NK-92 (cell line): Measurements from ENCODE around the gene TMF1.
A peak's percentile ranks its signal among the peaks of the same experiment; 100 is the strongest.

ENCODE experiments used
- DNase-seq: peaks from one replicate; lab custom pipeline; 2025; ENCODE audit not compliant: unreplicated experiment; lab: John Stamatoyannopoulos, UW

The TMF1 gene

DNA sequence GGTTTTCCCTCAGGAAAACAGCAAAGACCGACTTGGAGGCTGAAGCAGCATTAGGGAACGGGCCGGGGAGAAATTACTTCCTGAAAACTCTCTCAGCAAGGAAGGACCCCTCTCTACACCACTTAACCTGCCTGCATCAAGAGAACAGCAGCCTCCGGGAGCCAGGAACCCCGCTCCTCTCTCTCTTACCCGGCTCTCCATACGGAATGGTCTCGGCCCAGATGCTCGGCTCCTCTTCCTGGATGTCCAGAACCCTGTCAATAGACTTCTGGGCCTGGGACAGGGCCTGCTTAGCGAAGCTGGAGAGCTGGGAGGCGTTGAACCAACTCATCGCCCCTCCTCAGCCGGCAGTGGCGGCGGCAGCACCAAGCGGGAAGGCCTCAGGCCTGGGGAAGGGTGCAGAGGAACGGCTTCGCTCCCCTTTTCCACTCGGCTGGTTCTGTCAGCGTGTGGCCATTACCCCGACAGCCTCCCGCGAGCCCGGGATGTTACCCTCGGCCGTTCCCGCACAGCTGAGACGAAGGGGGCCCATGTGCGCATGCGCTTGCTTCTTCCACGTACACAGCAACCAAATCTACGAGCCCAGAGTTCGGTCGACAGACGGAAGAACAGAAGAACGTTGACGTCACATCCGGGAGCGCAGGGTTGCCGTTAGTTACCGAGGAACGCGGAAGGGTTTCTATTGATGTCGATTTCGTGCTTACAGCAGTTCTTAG is at the start of gene TMF1:
Gene TMF1, minus strand, starts transcription at position 578 of the 716 bp plus-strand sequence. Its CDS starts 247 bp downstream, at position 331.
- DNase-seq = no peak

DNA sequence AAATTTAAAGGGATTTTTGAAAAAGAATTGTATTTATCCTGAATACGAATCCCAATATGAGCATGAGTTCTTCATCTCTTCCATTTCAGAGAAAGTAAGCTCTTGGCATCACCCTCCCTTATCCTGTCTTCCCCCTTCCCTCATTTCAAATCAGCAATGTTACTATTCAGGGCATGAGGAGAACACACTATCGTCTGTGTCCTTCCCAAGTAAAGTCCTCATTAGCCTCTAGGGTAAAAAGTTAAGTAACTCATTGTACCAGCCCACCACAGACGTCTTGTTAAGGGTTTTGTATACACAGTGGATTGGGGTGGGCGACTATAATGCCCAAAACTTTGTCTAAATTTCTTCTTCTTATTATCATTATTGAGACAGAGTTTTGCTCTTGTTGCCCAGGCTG is 47.4 kb upstream of the TMF1 start:
- no peak for DNase-seq

DNA sequence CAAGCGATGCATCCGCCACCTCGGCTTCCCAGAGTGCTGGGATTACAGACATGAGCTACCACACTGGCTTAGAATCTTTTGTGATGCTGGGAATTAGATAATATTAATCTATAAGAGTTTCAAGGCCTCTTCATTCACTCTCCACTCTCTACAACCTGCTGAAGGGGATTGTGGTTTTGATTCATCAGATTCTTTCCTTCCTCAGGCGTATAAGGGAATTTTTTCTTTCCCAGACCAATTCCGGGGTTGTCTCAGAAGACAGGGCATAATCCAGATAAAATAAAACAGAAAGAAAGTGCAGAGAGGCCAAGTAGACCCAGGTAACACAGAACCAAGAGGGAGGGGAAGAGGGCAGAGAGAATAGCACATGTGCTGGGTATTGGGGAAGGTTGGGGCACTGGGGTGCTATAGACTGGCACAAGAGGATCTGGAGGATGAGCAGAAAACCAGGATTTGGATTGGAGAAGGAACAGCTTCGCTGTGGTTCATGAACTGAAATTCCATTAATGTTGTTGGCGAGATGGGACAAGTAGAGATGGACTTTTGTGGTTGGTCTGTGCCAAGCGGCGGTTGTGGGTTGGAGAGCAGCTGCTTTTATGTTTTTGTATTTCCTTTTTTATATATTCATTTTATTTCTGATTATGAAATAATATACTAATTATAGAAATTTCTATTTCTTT is 45.4 kb upstream of the TMF1 start:
- no peak for DNase-seq

- no peak for DNase-seq
These were observed 44.2 kb upstream of the TMF1 start for GRCh38 chr3:69096299-69096698.

- no peak for DNase-seq
These were observed 43.5 kb upstream of the TMF1 start for GRCh38 chr3:69095636-69096035.

DNA sequence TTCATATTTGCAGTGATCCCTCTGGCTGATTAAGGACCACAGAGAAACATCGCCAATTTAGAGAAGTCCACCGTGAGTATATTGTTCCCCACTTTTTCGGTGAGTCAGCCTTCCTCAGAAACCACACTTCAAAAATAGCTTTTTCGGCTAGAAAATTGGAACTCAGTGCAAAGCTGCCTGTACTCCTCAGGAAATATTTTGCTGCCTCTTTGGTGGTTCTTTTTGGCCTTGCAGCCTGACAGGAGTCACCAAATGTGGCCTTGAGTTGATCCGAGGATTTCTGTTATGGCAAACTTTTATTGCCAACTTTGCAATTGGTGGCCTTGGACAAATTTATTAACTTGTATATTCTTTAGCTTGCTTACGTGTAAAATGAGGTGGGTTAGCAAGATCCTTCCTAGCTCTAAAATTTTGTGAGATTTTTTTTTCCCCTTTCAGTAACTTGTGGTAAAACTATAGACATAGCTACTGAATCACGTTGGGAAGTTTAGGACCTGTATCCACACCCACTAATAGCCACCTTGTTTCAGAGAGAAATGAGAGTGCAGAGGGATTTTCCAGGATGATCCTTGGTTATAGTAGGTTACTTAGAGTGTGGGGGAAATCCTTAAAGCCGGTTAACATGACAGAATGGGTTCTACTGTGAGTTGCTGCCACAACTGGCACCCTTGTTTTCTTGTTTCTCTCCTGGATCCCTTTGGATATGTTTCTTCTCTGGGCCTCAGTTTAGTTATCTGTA is 42.5 kb upstream of the TMF1 start:
- DNase-seq = no peak

DNA sequence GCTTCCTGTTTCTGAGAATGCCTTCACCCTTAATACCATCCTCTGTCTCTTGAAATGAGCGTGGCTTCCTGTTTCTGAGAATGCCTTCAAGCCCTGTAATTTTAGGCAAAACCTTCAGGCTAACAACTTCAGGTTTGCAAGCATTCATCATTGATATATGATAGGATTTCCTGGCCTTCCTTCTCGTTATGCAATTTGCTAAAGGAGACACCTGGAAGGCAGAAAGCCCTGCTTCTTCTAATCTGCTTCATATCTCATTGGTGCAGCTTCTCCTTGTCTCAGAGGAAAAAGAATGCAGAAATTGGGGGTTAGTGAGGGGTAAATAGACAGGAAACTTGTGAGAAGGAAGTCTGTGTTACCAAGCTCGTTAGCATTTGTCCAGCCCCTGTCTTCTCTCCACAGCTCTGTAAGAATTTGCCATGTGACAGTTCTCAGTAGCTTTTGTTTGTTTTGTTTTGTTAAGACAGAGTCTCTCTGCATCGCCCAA is 39.9 kb upstream of the TMF1 start:
- no peak for DNase-seq

DNA sequence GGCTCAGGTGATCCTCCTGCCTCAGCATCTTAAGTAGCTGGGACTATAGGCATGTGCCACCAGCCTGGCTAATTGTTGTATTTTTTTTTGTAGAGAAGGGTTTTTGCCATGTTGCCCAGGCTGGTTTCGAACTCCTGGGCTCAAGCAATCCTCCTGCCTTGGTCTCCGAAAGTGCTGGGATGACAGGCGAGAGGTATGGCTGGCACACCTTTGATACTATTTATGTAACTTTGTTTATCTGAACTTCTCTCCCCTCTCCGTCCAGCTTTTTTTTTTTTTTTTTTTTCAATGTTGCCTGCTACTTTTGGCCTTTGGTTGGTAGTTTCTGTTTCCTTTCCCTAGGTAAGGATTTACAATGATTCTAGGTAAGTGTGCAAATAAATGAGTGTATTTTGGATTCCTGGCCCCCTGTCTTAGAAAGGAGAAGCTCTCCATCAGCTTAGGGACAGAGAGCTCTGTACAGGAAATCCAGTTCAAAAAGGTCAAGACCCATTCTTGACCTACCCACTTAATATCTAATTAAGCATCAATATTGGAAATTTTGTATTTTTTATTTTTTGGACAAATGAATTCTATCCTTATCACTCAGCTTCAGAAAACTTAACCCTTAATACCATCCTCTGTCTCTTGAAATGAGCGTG is 39.4 kb upstream of the TMF1 start:
- DNase-seq = no peak

DNA sequence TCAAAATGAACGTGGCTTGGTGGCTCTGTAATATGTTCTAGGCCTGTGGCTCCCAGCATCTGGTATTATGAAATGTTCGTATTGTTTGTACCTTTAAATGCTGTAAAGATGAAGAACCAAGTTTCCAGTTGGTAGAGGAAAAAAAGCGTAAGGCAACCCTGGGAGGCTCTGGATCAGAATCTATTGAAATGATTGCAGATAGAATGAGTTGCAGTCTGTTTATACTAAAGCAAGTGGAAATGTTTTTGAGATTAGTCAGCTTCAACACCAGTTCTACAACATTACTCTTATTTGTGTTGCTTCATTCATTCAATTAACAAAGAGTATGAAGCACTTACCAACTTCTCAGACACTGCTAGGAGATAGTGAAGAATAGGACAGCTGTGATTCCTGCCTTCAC is 37.9 kb upstream of the TMF1 start:
- DNase-seq = no peak

DNA sequence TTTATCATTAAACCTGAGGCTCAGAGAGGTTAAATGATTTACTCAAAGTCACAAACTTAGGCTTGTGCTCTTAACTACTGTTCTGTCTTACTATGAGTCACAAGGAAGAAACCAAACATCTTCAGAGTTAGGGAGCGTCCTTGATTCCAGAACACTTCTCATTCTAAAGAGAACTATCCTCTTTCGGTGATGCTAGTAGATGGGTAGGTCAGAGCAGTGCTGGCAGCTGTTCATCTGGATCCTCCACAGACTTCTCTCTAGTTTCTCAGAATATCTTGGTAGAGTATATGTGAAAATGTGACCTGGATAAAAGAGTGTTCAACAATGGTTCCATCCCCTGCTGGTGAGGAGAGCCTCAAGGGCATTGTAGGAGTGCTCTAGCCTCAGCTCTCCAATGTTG is 35.9 kb upstream of the TMF1 start:
- no peak for DNase-seq

DNA sequence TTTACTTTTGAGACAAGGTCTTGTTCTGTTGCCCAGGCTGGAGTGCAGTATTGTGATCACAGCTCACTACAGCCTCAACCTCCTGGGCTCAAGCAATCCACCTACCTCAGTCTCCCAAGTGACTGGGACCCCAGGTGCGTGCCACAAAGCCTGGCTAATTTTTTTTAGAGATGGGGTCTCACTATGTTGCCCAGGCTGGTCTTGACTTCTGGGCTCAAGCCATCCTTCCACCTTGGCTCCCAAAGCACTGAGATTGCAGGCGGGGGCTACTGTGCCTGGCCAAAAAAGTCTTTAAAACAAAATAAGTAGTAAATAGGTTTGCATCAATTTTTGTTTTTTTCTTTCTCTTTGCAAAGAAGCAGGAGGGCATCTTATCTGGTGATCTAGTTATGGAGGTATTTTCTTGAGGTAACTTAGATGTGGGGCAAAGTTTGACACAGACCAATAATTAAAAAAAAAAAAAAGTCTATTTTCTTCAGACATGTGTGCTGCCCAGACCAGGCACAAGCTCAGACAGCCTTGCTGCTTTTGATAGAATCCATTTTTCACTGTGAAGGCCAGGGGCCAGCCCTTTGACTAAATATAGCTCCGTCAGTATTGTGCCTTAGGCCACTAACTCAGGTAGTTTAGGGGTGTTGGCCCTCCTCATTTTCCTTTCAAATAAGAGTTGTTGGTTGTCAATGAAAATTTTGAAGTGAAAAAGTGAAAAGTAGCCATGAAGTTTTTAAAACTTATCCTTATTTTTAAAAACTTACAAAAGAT is 35.1 kb upstream of the TMF1 start:
- no peak for DNase-seq

DNA sequence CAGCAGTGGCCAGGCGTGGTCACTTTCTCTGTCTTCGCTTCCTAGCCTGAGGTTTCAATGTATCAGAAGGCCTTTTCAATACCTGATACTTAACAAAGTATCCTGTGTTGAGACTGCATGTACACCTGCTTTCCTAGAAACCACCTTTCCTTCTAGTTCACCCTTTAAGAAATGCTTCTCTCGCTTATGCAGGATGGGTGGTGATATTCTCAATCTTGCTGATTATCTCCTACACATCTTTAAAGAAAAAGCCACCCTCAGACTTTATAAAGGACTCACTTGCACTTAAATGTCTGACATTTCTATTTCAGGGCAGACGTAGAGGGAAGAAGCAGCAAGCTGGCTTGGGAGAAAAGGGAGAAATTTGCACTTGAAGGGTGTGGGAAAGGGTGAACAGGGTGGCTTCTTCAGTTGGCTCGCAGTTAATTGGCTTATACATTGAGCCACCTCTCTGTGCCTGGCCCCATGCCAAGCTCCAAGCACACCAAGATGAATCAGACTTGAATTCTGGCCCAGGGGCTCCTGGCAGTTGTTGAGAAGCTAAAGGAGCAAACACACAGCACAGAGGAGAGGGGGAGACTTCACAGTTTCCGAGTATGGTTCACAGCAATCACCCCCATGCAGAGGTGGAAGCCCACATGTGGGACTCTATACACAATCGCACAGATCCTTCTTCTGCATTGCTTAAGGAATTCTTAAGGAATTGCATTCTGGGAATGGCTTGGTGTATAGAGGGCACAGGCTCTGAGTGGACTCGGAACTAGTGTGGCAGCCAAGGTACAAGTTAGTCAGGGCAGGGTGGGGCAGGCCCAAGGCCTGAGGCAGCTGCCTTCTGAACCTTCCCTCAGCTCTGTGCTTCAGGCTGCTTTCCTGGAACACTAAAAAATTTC is 33.9 kb upstream of the TMF1 start:
- no peak for DNase-seq

- DNase-seq = no peak
These were observed 33.2 kb upstream of the TMF1 start for GRCh38 chr3:69085168-69085832.

DNA sequence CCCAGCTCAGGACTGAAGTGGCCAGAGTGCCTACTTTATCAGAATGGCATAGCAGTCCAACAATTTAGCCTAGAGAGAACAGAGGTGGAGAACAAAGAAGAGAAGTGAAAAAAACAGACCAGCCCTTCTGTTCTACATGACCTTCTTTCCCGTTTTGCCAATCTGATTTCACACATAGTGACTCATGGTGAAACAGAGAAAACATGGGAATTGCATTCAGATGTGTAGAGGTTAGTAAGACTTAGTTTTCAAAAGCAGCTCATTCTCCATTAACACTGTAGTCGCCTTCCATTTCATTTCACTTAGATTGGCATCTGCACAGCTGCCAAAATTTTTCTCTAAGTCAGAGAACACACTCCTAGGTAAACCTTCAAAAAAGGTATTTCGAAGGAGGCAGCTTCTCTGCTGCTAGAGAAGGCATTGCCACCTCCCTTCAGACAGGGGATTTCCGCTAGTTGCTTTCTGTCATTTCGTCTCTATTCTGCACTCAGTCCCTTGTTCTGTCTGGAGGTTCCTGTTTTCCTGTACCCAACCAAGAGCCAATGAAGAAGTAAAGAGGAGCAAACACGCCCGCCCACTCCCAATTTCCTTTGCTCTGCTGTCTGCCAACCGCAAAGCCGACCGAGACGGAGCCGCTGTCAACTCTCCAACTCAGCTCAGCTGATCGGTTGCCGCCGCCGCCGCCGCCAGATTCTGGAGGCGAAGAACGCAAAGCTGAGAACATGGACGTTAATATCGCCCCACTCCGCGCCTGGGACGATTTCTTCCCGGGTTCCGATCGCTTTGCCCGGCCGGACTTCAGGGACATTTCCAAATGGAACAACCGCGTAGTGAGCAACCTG is 32.4 kb upstream of the TMF1 start, which contains the start of gene ARL6IP5:
Gene ARL6IP5, plus strand, starts transcription at position 612 of the 842 bp plus-strand sequence. Its CDS starts 111 bp downstream, at position 723.
- DNase-seq = peak; percentile 70

DNA sequence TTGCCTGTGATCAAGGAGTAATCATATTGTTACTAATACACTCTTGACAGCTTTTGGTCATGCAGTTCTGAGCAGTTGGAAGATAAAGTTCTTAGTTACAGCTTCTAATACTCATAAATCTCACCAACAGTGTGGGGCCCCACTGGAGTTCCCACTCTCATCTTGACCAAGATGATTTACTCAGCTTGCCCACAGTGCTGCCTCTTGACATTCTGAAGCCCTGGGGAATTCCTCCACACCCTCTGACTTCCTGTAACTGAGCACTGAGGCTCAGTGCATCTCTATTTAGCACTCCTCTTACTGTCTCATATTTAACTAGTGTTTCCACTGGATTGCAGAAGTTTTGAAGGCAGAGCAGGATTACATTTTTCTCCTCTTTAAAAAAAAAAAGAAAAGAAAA is 30.7 kb upstream of the TMF1 start:
- no peak for DNase-seq

DNA sequence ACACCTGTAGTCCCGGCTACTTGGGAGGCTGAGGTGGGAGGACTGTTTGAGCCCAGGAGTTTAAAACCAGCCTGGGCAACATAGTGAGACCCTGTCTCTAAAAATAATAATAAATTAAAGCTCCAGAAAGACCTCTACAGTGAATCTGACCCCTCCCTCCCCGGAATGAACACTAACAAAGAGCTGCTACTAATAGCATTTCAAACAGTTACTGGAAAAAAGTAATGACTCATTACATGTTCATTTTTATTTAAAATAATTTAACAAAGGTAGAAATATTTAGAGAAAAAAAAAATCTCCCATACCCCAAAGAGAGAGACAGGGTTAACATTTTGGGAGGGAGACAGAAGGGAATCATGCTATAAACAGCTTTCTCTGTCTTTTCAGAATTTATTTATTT is 30.2 kb upstream of the TMF1 start:
- DNase-seq = no peak

- DNase-seq = no peak
These were observed 29.6 kb upstream of the TMF1 start for GRCh38 chr3:69081583-69082262.
